ENCODE results near the gene ALAS1. TPM values are rescaled to one million over a fixed set of nuclear protein-coding genes. Genes with fewer than 3 reads are reported as not detected.
A peak's percentile ranks its signal among the peaks of the same experiment; 100 is the strongest.
"Not testable (repeated sequence)": the region's sequence is repeated elsewhere in the genome, so short reads cannot be mapped to it uniquely, and the experiment has no call there.

ALAS1 gene
- total RNA-seq, 4 donors from 2014 or later: 70.1 to 101 (median 84.0) TPM

- Histone ChIP-seq H3K36me3 (no peaks in the 10 kb centered on the region), H3K4me1 (peaks cover 8 to 22% (median 16%) of the 10 kb centered on the region in 4 donors), H3K4me3 (no peak overlapping the region), H3K27me3 (no peaks in the 10 kb centered on the region), H3K27ac (no peak overlapping the region), H3K9me3 (no peaks in the 10 kb centered on the region)
- 83 to 89% methylated on average over 2 to 4 of the region's 4 CpGs for WGBS, 2 donors (ENCODE audit: low coverage in 1 of 2)
- intact Hi-C loops (cut with DNase I; ENCODE audit: low total_unique reads): no loop called here
- in situ Hi-C loops (cut with MboI; ENCODE audit: low pct_ligation_motif_present in 1 of 4, low pct_unique_long_range_greater_than_20kb in 1 of 4, low sequenced_read_pairs in 3 of 4): no loop called here
- DNase-seq: no peak
- TF ChIP-seq CTCF (IDR thresholded peaks at IDR 0.05): no peak
- TF ChIP-seq POLR2A (IDR thresholded peaks at IDR 0.05): no peak
- no peak for TF ChIP-seq EP300 (IDR thresholded peaks at IDR 0.05; ENCODE audit: low read depth)
- no peak for TF ChIP-seq POLR2AphosphoS5 (IDR thresholded peaks at IDR 0.05)
Measured at GRCh38 chr3:52150860-52151259, 47.1 kb upstream of the ALAS1 start.

- WGBS, 2 donors (ENCODE audit: low coverage in 1 of 2): 94% methylated on average over 4 of the region's 4 CpGs; no CpG with 5 or more reads in 1 of the 2 donors
- DNase-seq; H3K36me3 ChIP-seq; H3K27ac ChIP-seq; H3K9me3 ChIP-seq; H3K4me3 ChIP-seq; in situ Hi-C loops (cut with MboI; ENCODE audit: low pct_ligation_motif_present in 1 of 4, low pct_unique_long_range_greater_than_20kb in 1 of 4, low sequenced_read_pairs in 3 of 4); intact Hi-C loops (cut with DNase I; ENCODE audit: low total_unique reads); H3K27me3 ChIP-seq: not testable (repeated sequence)
- H3K4me1 ChIP-seq: peaks cover 8 to 22% (median 16%) of the 10 kb centered on the region in 4 donors
Measured at GRCh38 chr3:52151991-52152390, 46.0 kb upstream of the ALAS1 start.

DNA sequence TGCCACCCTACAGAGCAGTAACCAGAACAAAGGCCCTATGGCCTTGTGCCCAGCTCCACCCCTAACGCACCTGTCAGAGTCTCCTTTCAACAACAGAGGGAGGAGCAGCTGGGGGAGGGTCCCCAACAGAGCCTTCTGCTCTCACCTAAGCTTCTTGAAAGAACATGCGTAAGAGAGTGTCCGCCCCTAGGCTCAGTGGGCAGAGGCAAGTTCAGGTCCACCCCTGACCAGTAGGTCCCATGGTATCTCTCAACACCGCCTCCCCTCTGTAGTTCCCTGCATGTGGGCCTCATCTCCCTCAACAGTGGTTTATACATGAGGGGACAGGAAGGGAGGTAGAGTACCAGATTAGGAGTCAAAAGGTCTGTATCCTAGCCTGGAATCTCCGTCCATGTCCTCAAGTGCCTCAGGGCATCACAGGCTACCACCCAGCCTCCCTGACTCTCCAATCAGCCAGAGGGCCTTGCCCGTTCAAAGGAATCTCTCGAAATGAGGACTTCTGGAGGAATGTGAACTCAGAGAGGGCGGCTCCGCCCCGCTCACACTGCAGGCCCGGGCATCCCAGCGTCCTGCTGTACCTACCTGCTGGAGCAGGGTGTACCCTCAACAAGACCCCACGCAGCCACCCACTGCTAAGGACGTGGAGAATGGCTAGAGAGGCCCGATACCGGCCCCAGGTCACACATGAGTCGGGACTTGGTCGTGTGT is 44.4 kb upstream of the ALAS1 start:
- DNase-seq: peak; percentile 59
- in situ Hi-C loops (cut with MboI; ENCODE audit: low pct_ligation_motif_present in 1 of 4, low pct_unique_long_range_greater_than_20kb in 1 of 4, low sequenced_read_pairs in 3 of 4) (no loop called here), intact Hi-C loops (cut with DNase I; ENCODE audit: low total_unique reads) (no loop called here)
- Histone ChIP-seq H3K27me3 (no peaks in the 10 kb centered on the region), H3K4me1 (peaks cover 8 to 22% (median 16%) of the 10 kb centered on the region in 4 donors), H3K9me3 (no peaks in the 10 kb centered on the region), H3K27ac (peak overlapping the region; percentile 89 to 93 (median 92)), H3K36me3 (no peaks in the 10 kb centered on the region), H3K4me3 (peak overlapping the region; percentile 55 to 81 (median 60))
- no peak for TF ChIP-seq CTCF (IDR thresholded peaks at IDR 0.05)
- no peak for TF ChIP-seq POLR2A (IDR thresholded peaks at IDR 0.05)
- TF ChIP-seq EP300 (IDR thresholded peaks at IDR 0.05; ENCODE audit: low read depth): no peak
- TF ChIP-seq POLR2AphosphoS5 (IDR thresholded peaks at IDR 0.05): no peak
- WGBS, 2 donors (ENCODE audit: low coverage in 1 of 2): 13 to 60% methylated on average over 2 to 18 of the region's 18 CpGs

GRCh38 chr3:52154135-52155094 is 43.5 kb upstream of the ALAS1 start, which contains the start of gene POC1A:
Gene POC1A (minus strand): TSS chr3:52154423. CDS start chr3:52154372, 51 bp downstream.
- Histone ChIP-seq H3K4me3 (peak within 1 kb of the TSS; percentile 55 to 81 (median 60)), H3K9me3 (no peaks in the 10 kb centered on the region), H3K36me3 (no peaks in the 10 kb centered on the region), H3K27ac (peak within 1 kb of the TSS; percentile 89 to 93 (median 92)), H3K27me3 (no peaks in the 10 kb centered on the region), H3K4me1 (peaks cover 8 to 22% (median 16%) of the 10 kb centered on the region in 4 donors)
- in situ Hi-C loops (cut with MboI; ENCODE audit: low pct_ligation_motif_present in 1 of 4, low pct_unique_long_range_greater_than_20kb in 1 of 4, low sequenced_read_pairs in 3 of 4): no loop called here
- intact Hi-C loops (cut with DNase I; ENCODE audit: low total_unique reads): no loop called here
- DNase-seq: peak; percentile 97
- 0% methylated on average over 51 of the region's 83 CpGs; no CpG with 5 or more reads in 1 of the 2 donors for WGBS, 2 donors (ENCODE audit: low coverage in 1 of 2)
- TF ChIP-seq CTCF (IDR thresholded peaks at IDR 0.05) (peak in 3 of 5 experiments; percentile 1 to 45 (median 24)), POLR2A (IDR thresholded peaks at IDR 0.05) (peak; percentile 60), POLR2AphosphoS5 (IDR thresholded peaks at IDR 0.05) (peak; percentile 55 to 87 (median 82)), EP300 (IDR thresholded peaks at IDR 0.05; ENCODE audit: low read depth) (peak; percentile 50)

Measured in transverse colon (tissue), 4 donors.